B cell (primary cell): ENCODE measurements around the gene ZNRF4. TPM values are rescaled to one million over a fixed set of nuclear protein-coding genes. Genes with fewer than 3 reads are reported as not detected.

Experiments used
- ATAC-seq: fragments of 200-7000 bp; cut with Tn5 transposase; one replicate; pipeline ENCODE4 v1.10.0; 2021; ENCODE audit warnings: low read depth, mild to moderate bottlenecking, moderate number of reproducible peaks, moderate library complexity
- CTCF ChIA-PET: fragments of 350-600 bp; sonication (Branson Sonifier 250); formaldehyde crosslinking; loops from one replicate; lab custom pipeline; 2021; ENCODE audit warnings: antibody characterized with exemption, inconsistent platforms; lab: Charles Lee
- POLR2A ChIA-PET: fragments of 350-600 bp; sonication (Branson Sonifier 250); formaldehyde crosslinking; loops from one replicate; lab custom pipeline; 2021; ENCODE audit warnings: antibody characterized with exemption; lab: Charles Lee
- DNase-seq: peaks from one replicate; pipeline ENCODE4 v3.0.0; 2013
- H2AFZ ChIP-seq: 2 replicates; pipeline ENCODE4 v1.6.1; 2012; ENCODE audit warnings: mild to moderate bottlenecking, low read depth, low read length; ENCODE audit not compliant: insufficient read depth, poor library complexity, severe bottlenecking
- H3K27ac ChIP-seq, 2 donors: 1 replicate in 1 of 2; 2 replicates in 1 of 2; pipeline ENCODE4 v1.5.1; 2012 to 2013; ENCODE audit warnings: low read length in 2 of 2, mild to moderate bottlenecking in 2 of 2, moderate library complexity in 1 of 2
- H3K27me3 ChIP-seq, 4 experiments: fragments of 200-600 bp in 1 of 4; sonication (generic) in 1 of 4; replicated peaks in 1 of 4; 1 replicate in 2 of 4; 2 replicates in 2 of 4; pipeline versions ENCODE4 v1.6.1 to v1.7.0; 2013 to 2016; ENCODE audit warnings: low read length in 3 of 4, mild to moderate bottlenecking in 2 of 4, mixed read lengths in 1 of 4, moderate library complexity in 1 of 4; ENCODE audit not compliant: insufficient read depth in 4 of 4, control insufficient read depth in 3 of 4; ENCODE audit errors: control extremely low read depth in 1 of 4
- H3K36me3 ChIP-seq, 2 experiments: replicated peaks in 1 of 2; 1 replicate in 1 of 2; 2 replicates in 1 of 2; pipeline versions ENCODE4 v1.6.1 to v1.7.1; 2013; ENCODE audit warnings: low read length in 1 of 2; ENCODE audit not compliant: insufficient read depth in 2 of 2, control insufficient read depth in 1 of 2; ENCODE audit errors: control extremely low read depth in 1 of 2, extremely low read depth in 1 of 2
- H3K4me1 ChIP-seq, 2 donors: fragments of 200-600 bp in 1 of 2; sonication (generic) in 1 of 2; 1 replicate in 1 of 2; 2 replicates in 1 of 2; pipeline versions ENCODE4 v1.5.1 to v1.6.1; 2013 to 2017; ENCODE audit warnings: low read length in 2 of 2; ENCODE audit not compliant: control insufficient read depth in 2 of 2, insufficient read depth in 2 of 2
- H3K4me2 ChIP-seq: replicated peaks from 2 replicates; pipeline ENCODE3; 2012; ENCODE audit warnings: mild to moderate bottlenecking, low read depth, low read length; ENCODE audit not compliant: poor library complexity, severe bottlenecking
- H3K4me3 ChIP-seq, 5 experiments: fragments of 200-600 bp in 1 of 5; sonication (generic) in 1 of 5; 1 replicate in 3 of 5; 2 replicates in 2 of 5; pipeline versions ENCODE4 v1.5.1 to v1.7.0; 2011 to 2016; ENCODE audit warnings: low read length in 4 of 5, mild to moderate bottlenecking in 4 of 5, low read depth in 2 of 5, control low read depth in 1 of 5, moderate library complexity in 1 of 5; ENCODE audit not compliant: insufficient read depth in 1 of 5; ENCODE audit errors: control extremely low read depth in 1 of 5, extremely low read depth in 1 of 5
- H3K79me2 ChIP-seq: fragments of 200-600 bp; sonication (generic); one replicate; pipeline ENCODE4 v1.6.0; 2016; ENCODE audit warnings: low read length; ENCODE audit not compliant: control insufficient read depth, insufficient read depth
- H3K9ac ChIP-seq: fragments of 200-600 bp; sonication (generic); 2 replicates; pipeline ENCODE4 v1.6.1; 2017; ENCODE audit warnings: mild to moderate bottlenecking, low read length, moderate library complexity
- H3K9me3 ChIP-seq, 3 donors: one replicate each; pipeline versions ENCODE4 v1.6.1 to v1.7.1; 2013; ENCODE audit warnings: low read length in 2 of 3; ENCODE audit not compliant: control insufficient read depth in 2 of 3, insufficient read depth in 1 of 3; ENCODE audit errors: control extremely low read depth in 1 of 3
- H4K20me1 ChIP-seq: 2 replicates; pipeline ENCODE4 v1.6.0; 2012; ENCODE audit warnings: mild to moderate bottlenecking, low read length; ENCODE audit not compliant: insufficient read depth, control insufficient read depth, poor library complexity, severe bottlenecking
- H3K27ac Mint-ChIP-seq: one replicate; pipeline ENCODE4 v1.8.0; 2021; ENCODE audit warnings: mixed read lengths
- H3K27me3 Mint-ChIP-seq: one replicate; pipeline ENCODE4 v1.8.0; 2021; ENCODE audit warnings: mixed read lengths
- H3K4me1 Mint-ChIP-seq: one replicate; pipeline ENCODE4 v1.8.0; 2021; ENCODE audit warnings: mixed read lengths
- H3K4me3 Mint-ChIP-seq: one replicate; pipeline ENCODE4 v1.8.0; 2021; ENCODE audit warnings: mixed read lengths
- H3K9me3 Mint-ChIP-seq: one replicate; pipeline ENCODE4 v1.8.0; 2022; ENCODE audit warnings: mixed read lengths; ENCODE audit not compliant: insufficient read depth
- CTCF ChIP-seq: fragments of 200-600 bp; IDR thresholded peaks from one replicate; pipeline ENCODE4 v1.8.0; 2022; ENCODE audit warnings: antibody characterized with exemption, mild to moderate bottlenecking
- EZH2 ChIP-seq: IDR thresholded peaks from 2 replicates; pipeline ENCODE4 v1.6.1; 2012; ENCODE audit warnings: borderline replicate concordance, low read depth, mild to moderate bottlenecking, moderate library complexity, low read length; ENCODE audit not compliant: insufficient read depth, poor library complexity, severe bottlenecking
- WGBS: methylation state at CpG from one replicate; pipeline ENCODE4 v1.1.5; 2013; ENCODE audit warnings: missing lambda C conversion rate; ENCODE audit not compliant: insufficient coverage; 5-methylcytosine and 5-hydroxymethylcytosine counted together
- intact Hi-C: fragments of 100-400 bp; cut with micrococcal nuclease; formaldehyde crosslinking; loops from one replicate; pipeline ENCODE4 v1.10.0; 2022
- polyA plus RNA-seq: library from polyadenylated mRNA; depleted of rRNA; stranded (reverse); fragments of >200 nt; gene quantifications from 2 replicates; pipeline ENCODE4 v1.2.3, GENCODE V29; 2012
- total RNA-seq, 2 donors: library from RNA; stranded (reverse); fragments of 120-200 nt in 1 of 2; gene quantifications; 1 replicate in 1 of 2; 2 replicates in 1 of 2; pipeline versions ENCODE4 v1.2.3 to v1.2.4, GENCODE V29; 2013 to 2022

Gene ZNRF4
- total and polyA plus RNA-seq, 2 donors (not counting 1 experiment from before 2014, with no cell fraction given) = not detected

GRCh38 chr19:5439452-5439851 is 15.8 kb upstream of the ZNRF4 start:
- H3K36me3 ChIP-seq = no peaks in the 10 kb centered on the region
- peaks cover 0 to 7% (median 3%) of the 10 kb centered on the region in 4 experiments for H3K27me3 ChIP-seq
- Mint-ChIP-seq H3K9me3 (no peaks in the 10 kb centered on the region), H3K4me1 (no peaks in the 10 kb centered on the region), H3K27me3 (peaks cover 29% of the 10 kb centered on the region), H3K27ac (no peak overlapping the region), H3K4me3 (no peak overlapping the region)
- POLR2A ChIA-PET = no interaction called here
- DNase-seq = no peak
- ATAC-seq = no peak
- no peak for TF ChIP-seq CTCF
- no peak for TF ChIP-seq EZH2
- no peaks in the 10 kb centered on the region for H3K4me1 ChIP-seq
- no peak overlapping the region for H2AFZ ChIP-seq
- H3K9ac ChIP-seq = no peak overlapping the region
- H3K27ac ChIP-seq = no peak overlapping the region
- intact Hi-C loops = no loop called here
- CTCF ChIA-PET = interaction anchor here (0.6 kb wide), 1 partner anchor 136 kb away, joined by 4 read pairs; no protein-coding TSS in a partner anchor
- no peaks in the 10 kb centered on the region for H3K79me2 ChIP-seq
- H3K4me2 ChIP-seq = no peak overlapping the region
- H3K4me3 ChIP-seq = no peak overlapping the region
- no peaks in the 10 kb centered on the region for H4K20me1 ChIP-seq
- peaks cover 0 to 10% (median 0%) of the 10 kb centered on the region in 3 donors for H3K9me3 ChIP-seq

DNA sequence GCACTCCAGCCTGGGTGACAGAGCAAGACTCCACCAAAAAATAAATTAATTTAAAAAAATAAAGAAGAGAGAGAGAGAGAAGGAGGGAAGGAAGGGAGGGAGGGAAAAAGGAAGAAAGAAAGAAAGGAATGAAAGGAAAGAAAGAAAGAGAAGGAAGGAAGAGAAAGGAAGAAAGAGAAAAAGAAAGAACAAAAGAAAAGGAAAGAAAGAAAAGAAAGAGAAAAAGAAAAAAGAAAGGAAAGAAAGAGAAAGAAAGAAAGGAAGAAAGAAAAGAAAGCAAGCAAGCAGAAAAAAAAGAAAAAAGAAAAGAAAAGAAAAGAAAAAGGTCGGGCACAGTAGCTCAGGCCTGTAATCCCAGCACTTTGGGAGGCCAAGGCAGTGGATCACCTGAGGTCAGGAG is 14.9 kb upstream of the ZNRF4 start:
- Mint-ChIP-seq H3K27ac (no peak overlapping the region), H3K9me3 (no peaks in the 10 kb centered on the region), H3K27me3 (peaks cover 26% of the 10 kb centered on the region), H3K4me3 (no peak overlapping the region), H3K4me1 (no peaks in the 10 kb centered on the region)
- Histone ChIP-seq H3K36me3 (no peaks in the 10 kb centered on the region), H3K4me3 (no peak overlapping the region), H3K4me2 (no peak overlapping the region), H3K27ac (no peak overlapping the region), H3K9me3 (peaks cover 0 to 10% (median 0%) of the 10 kb centered on the region in 3 donors), H3K9ac (no peak overlapping the region), H3K4me1 (no peaks in the 10 kb centered on the region), H4K20me1 (no peaks in the 10 kb centered on the region), H3K79me2 (no peaks in the 10 kb centered on the region), H3K27me3 (peaks cover 0 to 7% (median 3%) of the 10 kb centered on the region in 4 experiments), H2AFZ (no peak overlapping the region)
- ChIA-PET POLR2A (no interaction called here), CTCF (no interaction called here)
- ATAC-seq = no peak
- DNase-seq = no peak
- TF ChIP-seq CTCF (no peak), EZH2 (no peak)
- WGBS = 60% methylated on average over 1 of the region's 1 CpG
- intact Hi-C loops = no loop called here
